H1 (cell line): ENCODE data around the gene LGALS16. TPM values are rescaled to one million over a fixed set of nuclear protein-coding genes. Genes with fewer than 3 reads are reported as not detected.

Experiments used
- NANOG ChIP-seq: IDR thresholded peaks from 2 replicates; pipeline ENCODE4 v1.6.1; 2011; ENCODE audit warnings: low read length, low read depth, mild to moderate bottlenecking, inconsistent platforms; ENCODE audit not compliant: insufficient read depth, poor library complexity, severe bottlenecking
- polyA plus RNA-seq, 7 experiments: library from polyadenylated mRNA; depleted of rRNA in 3 of 7; stranded (reverse) in 5 of 7; unstranded in 2 of 7; fragments of >200 nt in 5 of 7; fragments of 200-250 nt in 2 of 7; gene quantifications; 1 replicate in 5 of 7; 2 replicates in 1 of 7; 4 replicates in 1 of 7; pipeline versions ENCODE4 v1.2.1 to v1.2.3, GENCODE V29; 2011 to 2013; ENCODE audit warnings: missing spikeins in 2 of 7, mixed read lengths in 2 of 7
- small RNA-seq: library from polyadenylated mRNA; stranded (forward); fragments of <200 nt; extraction: miRNeasy Mini kit (QIAGEN cat#:217004); gene quantifications from one replicate; pipeline ENCODE3, GENCODE V24; 2013; ENCODE audit not compliant: insufficient read depth
- total RNA-seq: library from RNA; stranded (reverse); fragmentation: NEBNext Ultra II Directional; extraction: Animal tissue kit (Norgen Biotek cat#: 25700); gene quantifications from 2 replicates; pipeline ENCODE4 v1.2.1, GENCODE V29; 2021

Gene LGALS16
- total and polyA plus RNA-seq, 2 of the 8 experiments (the other 6 are each of a cell fraction or from before 2014, with no cell fraction given), result not detected

- TF ChIP-seq NANOG, result no peak
Observed at GRCh38 chr19:39709026-39709872, 53.5 kb downstream of the LGALS16 start (continued).

Small RNA genes lying within 50 kb of the gene (small RNA-seq; reads per million reads assigned to genes)
- gene AC005176.2 (not detected), gene RPS29P27 (not detected), gene RPS29P30 (not detected)

Other genes starting within 250 kb of the LGALS16 start
- gene ZFP36, start 249.1 kb upstream of the LGALS16 start, total RNA-seq, result 10.9 and 12.2 TPM in 2 replicates
- 4.0 and 7.3 TPM in 2 replicates for gene ZFP36, start 249.1 kb upstream of the LGALS16 start, polyA plus RNA-seq (2011; rRNA removed)
- 64.0 and 65.7 TPM in 2 replicates for gene PLEKHG2, start 243.2 kb upstream of the LGALS16 start, total RNA-seq
- gene PLEKHG2, start 243.2 kb upstream of the LGALS16 start, polyA plus RNA-seq (2011; rRNA removed), result 16.9 and 21.8 TPM in 2 replicates
- 2,433 and 2,482 TPM in 2 replicates for gene RPS16, start 220.0 kb upstream of the LGALS16 start, total RNA-seq
- 7,810 and 9,546 TPM in 2 replicates for gene RPS16, start 220.0 kb upstream of the LGALS16 start, polyA plus RNA-seq (2011; rRNA removed)
- 111 and 118 TPM in 2 replicates for gene SUPT5H, start 210.3 kb upstream of the LGALS16 start, total RNA-seq
- 77.8 and 110 TPM in 2 replicates for gene SUPT5H, start 210.3 kb upstream of the LGALS16 start, polyA plus RNA-seq (2011; rRNA removed)
- 153 and 155 TPM in 2 replicates for gene TIMM50, start 175.1 kb upstream of the LGALS16 start, total RNA-seq
- gene TIMM50, start 175.1 kb upstream of the LGALS16 start, polyA plus RNA-seq (2011; rRNA removed), result 187 and 217 TPM in 2 replicates
- gene DLL3, start 157.0 kb upstream of the LGALS16 start, total RNA-seq, result 11.3 and 12.2 TPM in 2 replicates
- 13.8 and 16.6 TPM in 2 replicates for gene DLL3, start 157.0 kb upstream of the LGALS16 start, polyA plus RNA-seq (2011; rRNA removed)
- 8.4 and 11.0 TPM in 2 replicates for gene SELENOV, start 140.8 kb upstream of the LGALS16 start, total RNA-seq
- 10.7 and 21.8 TPM in 2 replicates for gene SELENOV, start 140.8 kb upstream of the LGALS16 start, polyA plus RNA-seq (2011; rRNA removed)
- 2.4 and 3.4 TPM in 2 replicates for gene EID2B, start 123.1 kb upstream of the LGALS16 start, total RNA-seq
- gene EID2B, start 123.1 kb upstream of the LGALS16 start, polyA plus RNA-seq (2011; rRNA removed), result 2.1 and 11.3 TPM in 2 replicates
- 29.6 and 29.9 TPM in 2 replicates for gene EID2, start 115.8 kb upstream of the LGALS16 start, total RNA-seq
- 7.6 and 7.8 TPM in 2 replicates for gene EID2, start 115.8 kb upstream of the LGALS16 start, polyA plus RNA-seq (2011; rRNA removed)
- gene LGALS13, start 53.4 kb upstream of the LGALS16 start, total RNA-seq, result not detected in 2 replicates
- gene LGALS13, start 53.4 kb upstream of the LGALS16 start, polyA plus RNA-seq (2011; rRNA removed), result not detected in 2 replicates
- 0.50 and 1.1 TPM in 2 replicates for gene LGALS14, start 48.6 kb downstream of the LGALS16 start, total RNA-seq
- gene LGALS14, start 48.6 kb downstream of the LGALS16 start, polyA plus RNA-seq (2011; rRNA removed), result 0.22 and 0.77 TPM in 2 replicates
- gene CLC, start 82.1 kb downstream of the LGALS16 start, total RNA-seq, result 10.1 and 12.4 TPM in 2 replicates
- 4.0 and 6.4 TPM in 2 replicates for gene CLC, start 82.1 kb downstream of the LGALS16 start, polyA plus RNA-seq (2011; rRNA removed)
- gene LEUTX, start 122.9 kb downstream of the LGALS16 start, total RNA-seq, result not detected in 2 replicates
- not detected in 2 replicates for gene LEUTX, start 122.9 kb downstream of the LGALS16 start, polyA plus RNA-seq (2011; rRNA removed)
- gene DYRK1B, start 178.2 kb downstream of the LGALS16 start, total RNA-seq, result 14.8 and 15.8 TPM in 2 replicates
- gene DYRK1B, start 178.2 kb downstream of the LGALS16 start, polyA plus RNA-seq (2011; rRNA removed), result 6.9 and 13.6 TPM in 2 replicates
- 790 and 809 TPM in 2 replicates for gene FBL, start 190.5 kb downstream of the LGALS16 start, total RNA-seq
- 1,361 and 1,596 TPM in 2 replicates for gene FBL, start 190.5 kb downstream of the LGALS16 start, polyA plus RNA-seq (2011; rRNA removed)